ENCODE results near the gene ZNF469. TPM values are rescaled to one million over a fixed set of nuclear protein-coding genes. Genes with fewer than 3 reads are reported as not detected.

The ZNF469 gene
- total RNA-seq, 1 donor from 2014 or later: 0.31 TPM

DNA sequence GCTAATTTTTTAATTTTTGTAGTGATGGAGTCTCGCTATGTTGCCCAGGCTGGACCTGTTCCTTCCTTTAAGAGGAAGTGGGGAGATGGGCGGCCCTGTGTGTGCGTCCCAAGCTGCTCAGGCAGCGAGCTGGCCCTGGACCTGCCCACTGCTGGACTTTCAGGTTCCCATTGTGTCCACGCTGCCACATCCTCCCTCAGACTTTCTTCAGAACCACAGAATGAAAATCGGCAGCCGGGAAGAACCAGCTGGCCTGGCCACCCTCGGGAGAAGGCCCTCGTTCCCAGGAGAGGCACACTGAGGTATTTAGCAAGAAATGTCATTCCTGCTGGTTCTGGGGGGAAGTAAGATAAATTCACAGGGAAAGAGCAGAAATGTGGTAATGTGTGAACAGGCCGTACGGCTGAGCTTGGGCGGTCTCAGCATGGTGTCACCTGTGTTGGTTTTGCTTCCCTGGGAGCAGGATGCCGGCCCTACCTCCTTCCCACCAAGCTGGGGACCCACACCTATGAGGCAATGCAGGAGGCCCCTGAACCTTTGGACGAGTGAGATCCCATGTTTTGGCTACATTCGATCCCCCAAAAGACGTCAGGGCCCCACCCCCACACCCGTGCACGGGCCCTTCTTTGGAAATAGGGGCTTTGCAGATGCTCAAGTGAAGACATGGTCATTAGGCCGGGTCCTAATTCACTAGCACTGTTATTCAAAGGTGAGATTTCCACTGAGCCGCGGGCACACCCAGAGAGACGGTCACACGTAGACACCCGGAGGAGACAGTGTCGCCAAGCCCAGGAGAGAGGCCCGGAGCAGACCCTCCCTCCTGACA is 35.9 kb upstream of the ZNF469 start:
- DNase-seq: no peak

DNA sequence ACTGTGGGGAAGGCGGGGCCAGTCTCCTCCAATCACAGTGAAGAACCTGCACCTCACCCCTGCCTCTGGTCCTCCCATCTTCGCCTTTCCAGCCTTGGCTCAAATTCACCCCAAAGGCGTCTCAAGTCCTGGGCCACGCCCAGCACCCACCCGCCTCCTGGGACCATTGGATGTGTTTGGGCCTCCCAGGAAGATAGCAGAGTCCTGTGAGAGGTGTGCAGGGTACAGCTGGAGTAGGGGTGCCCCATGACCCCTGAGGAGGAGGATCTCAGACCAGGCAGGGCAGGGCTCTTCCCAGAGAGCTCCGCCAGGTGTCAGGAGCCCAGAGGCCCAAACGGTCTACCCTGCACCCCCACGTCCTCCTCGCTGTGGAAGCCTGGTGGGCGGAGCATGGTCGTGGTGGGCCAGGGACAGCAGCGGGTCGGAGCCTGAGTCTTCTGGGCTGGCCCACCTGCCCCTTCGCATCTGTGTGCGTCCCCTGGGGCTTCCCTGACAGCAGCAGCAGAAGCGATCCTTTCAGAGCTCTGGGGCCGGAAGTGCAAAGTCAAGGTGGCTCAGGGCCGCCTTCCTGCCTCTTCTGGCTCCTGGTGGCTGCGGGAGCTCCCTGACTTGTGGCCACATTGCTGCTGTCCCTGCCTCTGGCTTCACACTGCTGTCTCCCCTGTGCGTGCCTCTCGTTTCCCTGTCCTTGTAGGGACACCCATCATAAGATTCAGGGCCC is 34.9 kb upstream of the ZNF469 start:
- no peak for DNase-seq

DNA sequence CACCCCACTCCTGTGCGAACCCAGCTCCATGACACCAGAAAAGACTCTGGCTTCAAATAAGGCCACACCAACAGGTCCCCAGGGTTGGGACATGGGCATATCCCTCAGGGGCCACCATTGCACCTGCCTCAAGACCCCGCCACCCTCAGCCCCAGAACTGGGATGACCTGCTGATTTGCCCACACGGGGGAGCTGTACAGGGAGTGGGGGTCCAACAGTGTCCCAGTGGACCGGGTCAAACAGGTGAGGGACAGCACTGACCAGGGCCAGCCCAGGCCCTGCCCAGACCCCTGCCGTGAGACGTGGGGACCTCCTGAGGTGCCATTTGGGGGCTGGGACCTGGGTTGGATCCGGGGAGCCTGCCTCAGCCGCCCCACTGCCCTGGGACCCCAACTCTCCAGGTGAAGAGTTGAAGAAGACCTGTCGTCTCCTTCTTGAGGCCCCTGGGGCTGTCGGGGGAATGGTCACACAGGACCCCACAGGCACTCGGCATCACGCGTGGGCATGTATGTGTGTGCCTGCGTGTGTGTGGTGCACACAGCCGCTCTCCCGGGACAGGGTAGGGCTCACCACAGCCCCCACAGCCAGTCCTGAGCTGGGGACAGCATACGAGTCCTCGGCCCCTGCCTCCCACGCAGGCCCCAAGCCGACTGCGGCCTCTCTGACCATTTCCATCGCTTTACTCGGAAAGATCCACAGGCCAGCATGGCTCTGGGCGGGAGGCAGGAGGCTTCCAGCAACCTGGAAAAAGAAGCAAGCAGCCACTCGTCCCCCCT is 34.2 kb upstream of the ZNF469 start:
- no peak for DNase-seq

DNA sequence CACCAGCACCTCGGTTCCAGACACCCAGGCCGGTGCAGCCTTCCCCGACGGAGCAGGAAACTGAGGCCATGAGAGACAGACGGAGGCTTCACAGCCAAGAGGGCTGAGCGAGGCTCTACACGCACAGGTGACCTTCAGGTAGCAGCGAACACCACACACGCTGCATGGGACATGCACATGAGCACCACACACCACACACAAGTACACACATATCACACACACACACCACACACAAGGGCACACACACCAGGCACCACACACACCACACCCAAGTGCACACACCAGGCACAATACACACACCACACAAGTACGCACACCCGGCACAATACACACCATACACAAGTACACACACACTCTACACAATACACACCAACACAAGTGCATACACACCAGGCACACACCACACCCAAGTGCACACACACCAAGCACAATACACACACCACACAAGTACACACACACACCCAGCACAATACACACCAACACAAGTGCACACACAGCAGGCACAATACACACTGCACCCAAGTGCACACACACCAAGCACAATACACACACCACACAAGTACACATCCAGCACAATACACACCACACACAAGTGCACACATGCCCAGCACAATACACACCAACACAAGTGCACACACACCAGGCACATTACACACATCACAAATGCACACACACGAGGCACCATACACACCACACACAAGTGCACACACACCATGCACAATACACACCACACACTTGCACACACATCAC is 33.4 kb upstream of the ZNF469 start:
- DNase-seq: no peak

DNA sequence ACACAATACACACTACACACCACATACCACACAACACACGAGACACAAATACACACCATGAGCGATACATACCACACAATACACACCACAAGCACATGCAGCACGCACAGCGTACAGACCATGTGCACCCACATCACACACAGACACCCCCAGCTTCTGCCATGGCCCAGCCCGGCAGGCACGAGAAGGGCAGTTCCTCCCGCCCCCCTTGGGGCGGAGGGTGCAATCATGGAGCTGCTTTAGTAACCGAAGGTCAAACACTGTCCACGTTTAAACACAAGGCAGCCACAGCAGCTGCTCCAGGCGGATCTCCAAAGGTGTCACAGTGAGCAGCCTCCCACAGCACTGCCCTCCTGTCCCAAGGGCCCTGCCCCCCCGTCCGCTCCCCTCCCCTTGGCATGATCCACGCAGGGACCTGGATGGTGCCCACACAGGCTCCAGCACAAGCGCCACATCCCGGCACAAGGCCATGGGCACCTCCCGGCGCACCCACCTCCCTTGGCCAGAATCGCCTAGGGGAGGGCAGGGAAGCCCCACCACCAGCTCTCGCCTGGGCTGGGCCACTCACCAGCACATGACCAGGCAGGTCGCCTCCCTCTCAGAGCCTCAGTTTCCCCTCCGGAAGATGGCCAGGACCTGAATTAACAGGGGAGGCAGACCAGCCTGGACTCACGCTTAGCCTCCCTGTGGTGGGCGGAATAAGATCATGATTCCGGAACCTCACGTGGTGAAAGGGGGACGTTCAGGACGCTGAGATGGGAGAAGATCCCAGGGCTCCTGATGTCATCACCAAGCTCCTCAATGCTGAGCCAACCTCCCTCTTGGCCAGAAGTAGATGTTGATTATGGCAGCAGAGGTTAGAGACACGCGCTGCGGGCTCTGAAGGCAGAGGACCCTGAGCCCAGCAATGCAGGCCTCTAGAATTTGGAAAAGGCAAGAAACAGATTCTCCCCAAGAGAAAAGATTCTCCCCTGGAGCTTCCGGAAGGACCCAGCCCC is 32.6 kb upstream of the ZNF469 start:
- DNase-seq: no peak

DNA sequence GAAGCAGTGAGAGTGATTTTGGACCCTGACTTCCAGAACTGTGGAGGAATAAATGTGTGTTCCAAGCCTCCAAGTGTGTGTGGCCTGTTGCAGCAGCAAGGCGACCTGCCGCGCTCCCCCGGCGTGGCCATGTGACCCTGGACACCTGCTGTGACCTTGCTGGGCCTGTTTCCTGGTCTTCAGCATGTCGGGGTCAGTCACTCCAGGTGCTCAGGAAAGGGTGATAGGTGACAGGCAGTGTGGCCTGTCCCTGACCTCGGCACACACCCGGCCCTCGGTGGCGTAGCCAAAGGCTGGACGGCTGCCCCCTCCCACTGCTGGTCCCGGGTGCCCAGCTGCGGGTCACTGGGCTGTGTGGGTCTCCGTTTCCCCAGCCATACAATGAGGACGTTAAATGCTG is 31.8 kb upstream of the ZNF469 start:
- no peak for DNase-seq

DNA sequence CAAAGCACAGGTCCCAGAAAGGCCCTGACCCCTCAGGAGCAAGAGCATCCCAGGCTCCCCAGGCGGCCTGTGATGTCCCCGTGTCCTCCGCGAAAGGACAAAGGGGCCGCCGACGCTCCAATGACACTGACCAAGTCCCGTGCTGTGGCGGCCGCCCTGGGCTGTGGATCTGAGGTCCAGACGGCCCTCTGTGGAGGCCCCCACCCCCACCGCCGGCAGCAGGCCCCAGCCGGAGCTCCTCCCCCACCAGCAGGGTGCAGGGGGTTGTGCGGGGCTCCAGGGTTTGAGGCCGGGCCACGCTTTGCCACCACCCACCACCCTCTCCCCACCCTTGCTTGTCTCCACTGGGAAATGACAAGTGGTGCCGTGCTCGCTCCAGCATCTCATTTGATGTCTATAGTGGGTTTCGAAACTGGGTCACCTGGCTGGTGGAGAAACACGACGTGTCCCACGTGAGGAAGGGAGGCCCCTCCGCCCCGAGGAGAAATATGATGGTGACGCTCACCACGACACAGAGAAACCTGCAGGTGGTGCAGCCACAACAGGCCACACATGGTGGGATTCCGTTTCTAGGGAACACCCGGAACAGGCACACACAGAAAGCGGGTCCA is 31.2 kb upstream of the ZNF469 start:
- DNase-seq: no peak

DNA sequence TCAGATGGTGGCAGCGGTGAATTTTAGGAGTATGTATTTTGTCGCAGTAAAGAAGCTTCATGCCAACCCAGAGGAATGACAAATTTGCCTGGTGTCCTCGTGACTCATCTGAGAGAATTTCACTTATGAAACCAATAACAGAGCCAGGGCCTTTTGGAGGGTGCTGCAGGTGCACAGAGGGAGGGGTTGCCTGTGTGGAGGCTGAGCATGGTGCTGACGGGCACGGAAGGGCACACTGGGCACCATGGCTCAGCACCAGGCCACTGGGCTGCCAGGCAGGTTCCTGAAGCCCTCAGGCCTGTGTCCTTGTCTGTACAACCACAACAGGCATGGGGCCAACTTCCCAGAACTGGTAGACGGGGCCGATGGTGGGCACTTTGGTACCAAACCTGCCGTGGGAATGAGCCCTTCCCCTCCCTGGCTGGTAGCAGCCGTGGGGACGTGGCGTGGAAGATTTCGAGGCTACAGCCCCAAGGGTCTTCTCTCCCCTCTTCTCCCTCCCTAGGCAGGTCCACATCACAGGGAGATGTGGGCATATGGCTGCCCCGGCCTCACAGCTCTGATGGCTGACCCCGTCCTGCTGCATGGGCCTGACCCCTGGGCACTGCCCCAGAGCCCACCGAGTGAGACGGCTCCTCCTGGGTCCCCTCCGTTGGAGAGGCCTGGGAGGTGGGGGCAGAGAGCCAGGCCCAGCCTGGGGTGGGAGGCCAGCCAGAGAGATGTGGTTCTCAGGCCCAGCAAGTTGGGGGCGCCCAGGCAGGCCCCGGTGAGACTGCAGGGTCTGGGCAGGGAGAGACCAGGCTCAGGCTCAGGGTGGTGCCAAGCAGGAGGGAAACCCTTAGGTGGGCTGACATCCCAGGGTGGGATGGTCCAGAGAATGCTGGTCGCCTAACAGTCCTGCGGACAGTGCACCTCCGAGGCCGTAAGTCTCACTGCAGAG is 30.2 kb upstream of the ZNF469 start:
- no peak for DNase-seq

DNA sequence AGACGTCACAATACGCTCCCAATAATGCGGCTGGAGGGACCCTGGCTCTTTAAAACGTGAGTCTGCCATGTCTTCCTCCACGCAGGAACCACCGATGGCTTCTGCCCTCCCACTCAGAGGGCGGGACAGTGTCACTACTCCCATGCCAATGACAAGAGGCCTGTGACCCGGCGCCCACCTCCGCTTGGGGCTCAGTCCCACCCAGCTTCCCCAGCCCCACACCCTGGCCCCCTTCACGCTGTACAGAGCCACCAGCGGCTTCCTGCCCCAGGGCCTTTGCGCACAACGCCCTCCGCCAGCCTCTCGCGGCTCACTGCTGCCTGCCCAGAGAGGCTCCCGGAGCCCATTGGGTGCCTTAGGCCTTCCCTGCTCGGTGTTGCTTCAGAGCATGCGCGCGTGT is 29.5 kb upstream of the ZNF469 start:
- no peak for DNase-seq

DNA sequence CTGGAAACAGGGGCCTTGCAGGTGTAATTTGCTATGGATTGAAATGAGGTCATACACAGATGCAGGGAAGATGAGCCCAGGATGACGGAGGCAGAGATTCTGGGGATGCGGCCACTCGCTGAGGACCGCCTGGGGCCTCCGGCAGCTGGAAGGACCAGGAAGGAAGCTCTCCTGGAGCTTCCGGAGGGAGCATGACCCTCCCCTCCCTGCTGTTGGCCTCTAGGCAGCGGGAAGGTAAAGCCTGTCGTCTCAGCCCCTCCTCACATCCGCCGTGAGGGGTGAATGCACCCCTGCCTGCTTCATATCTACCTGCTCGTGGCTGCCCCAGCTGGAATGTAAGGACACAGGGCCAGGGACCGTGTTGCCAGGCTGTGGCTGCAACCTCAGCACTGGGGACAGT is 29.1 kb upstream of the ZNF469 start:
- no peak for DNase-seq

DNA sequence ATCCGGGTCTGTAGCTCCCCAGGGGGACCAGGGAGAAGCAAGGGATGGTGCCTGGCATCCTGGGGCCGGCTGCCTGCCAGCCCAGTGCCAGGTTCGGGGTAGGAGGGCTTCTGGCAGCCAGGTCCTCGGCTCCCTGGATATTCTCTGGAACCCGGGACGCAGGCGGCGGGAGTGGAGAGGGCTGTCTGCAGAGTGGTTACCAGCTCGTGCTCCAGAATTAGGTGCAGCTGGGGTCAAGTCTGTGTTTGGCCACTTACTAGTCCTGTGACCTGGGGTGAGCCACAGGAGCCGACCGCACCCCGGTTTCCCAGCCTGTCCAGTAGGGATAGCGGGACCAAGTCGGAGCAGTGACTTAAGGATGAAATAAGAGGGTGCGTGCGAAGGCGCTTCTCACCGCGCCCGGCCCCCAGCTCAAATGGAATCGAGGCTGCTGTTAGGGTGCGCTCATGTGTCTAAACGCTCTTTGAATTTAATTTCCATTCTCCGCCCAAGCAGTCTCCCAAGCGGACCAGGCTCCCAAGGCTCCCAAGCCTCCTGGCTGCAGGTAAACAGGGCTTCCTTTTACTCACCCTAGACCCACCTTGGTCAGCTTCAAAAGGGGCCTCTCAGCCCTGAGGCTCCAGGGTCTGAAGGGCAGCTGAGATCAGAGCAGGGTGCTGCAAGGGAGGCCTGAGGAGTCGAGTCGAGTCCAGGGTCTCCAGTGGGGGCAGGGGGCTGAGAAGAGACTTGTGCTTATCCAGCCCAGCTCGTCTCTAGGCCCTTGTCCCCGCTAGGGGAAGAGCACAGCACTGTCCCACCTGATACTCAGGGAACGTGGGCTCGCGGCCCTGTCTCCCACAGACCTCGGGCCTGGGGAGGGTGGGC is 28.3 kb upstream of the ZNF469 start:
- no peak for DNase-seq

DNA sequence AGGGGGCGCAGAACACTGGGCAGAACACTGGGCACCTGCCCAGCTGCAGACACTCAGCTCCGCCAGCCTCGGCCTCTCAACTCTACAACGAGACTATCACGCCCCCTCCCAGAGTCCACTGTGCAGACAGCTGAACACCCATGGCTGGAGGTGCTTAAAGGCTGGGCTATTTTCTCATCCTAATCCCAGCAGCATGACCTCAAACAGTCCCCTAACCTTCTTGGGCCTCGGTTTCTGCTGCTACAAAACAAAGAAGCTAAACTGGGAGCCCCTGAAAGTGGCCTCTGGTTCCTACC is 27.7 kb upstream of the ZNF469 start:
- DNase-seq: no peak

DNA sequence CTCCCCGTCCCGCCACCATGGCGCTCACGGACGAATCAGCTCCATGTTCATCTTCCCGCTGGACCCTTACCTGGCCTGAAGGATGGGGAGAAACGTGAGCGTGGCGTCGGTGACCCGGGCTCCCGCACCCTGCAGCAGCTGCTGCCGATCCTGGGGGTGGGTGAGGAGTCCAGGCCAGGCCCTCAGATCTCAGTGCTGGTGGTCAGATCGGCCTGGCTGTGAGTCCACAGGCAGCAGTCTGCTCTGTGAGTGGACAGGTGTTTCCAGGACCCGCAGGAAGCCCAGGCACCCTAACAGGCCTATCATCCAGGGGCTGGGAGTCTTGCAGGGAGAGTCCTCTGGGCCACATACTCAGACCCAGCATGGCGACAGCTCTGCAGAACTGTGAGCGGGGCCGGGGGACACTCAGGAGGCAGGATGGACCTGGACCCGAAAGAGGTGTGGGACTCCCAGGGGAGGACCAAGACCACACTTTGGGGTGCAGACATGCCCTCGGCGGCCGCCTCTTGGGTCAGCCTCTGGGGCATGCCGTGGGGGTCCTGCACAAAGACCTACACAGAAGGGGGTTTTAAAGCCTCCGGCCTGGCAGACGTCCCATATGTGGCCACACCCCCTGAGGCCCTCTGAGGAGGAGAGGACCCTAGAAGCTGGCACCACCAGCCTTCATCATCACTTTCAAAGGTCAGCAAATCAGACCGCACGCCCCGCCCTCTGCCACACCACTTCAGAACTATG is 27.2 kb upstream of the ZNF469 start:
- DNase-seq: no peak

DNA sequence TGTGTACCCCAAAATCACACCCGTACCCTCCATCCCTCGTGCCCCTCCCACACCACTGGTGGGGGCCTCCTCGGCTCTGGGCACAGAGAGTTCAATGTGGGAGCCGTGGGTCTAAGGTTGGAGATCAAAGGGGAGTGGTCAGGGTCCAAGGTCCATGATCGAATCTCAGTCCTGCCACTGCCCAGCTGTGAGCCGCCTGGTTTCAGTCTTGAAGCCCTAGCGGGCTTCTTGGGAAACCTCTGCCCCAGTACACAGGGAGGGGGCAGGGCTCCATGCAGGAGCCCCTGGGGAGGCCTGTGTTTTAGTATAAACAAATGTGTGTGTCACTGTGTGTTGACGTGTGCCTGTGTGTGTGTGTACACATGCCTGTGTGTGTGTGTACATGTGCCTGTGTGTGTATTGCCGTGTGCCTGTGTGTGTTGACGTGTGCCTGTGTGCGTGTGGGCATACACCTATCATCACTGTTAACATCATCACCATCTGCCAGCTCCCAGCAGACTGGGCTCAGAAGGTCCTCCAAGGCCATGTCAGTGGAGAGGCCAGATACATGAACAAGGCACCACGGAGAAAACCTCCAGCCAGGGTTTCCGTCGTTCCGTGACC is 26.5 kb upstream of the ZNF469 start:
- DNase-seq: no peak

DNA sequence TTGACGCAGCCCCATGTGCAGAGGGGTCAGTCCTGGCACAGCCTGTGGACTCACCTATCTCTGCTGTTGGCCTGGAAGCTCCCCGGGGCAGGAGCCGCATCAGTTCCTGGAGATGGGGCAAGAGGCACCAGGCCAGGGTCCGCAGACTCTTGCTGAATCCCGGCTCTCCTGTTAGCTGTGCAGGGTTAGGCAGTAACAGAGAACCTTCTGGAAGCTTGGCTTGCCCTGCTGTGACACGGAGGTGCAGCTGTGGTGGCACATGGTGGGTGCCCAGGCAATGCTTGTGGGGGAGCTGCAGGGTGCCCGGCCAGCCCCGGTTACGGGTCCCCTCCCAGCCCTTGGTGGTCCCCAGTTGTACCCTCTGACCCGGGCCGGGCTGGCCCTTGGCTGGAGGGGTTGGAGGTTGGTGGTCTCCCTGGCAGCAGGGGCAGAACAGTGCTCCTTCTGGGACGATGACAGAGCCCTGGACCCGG is 26.0 kb upstream of the ZNF469 start:
- DNase-seq: no peak

DNA sequence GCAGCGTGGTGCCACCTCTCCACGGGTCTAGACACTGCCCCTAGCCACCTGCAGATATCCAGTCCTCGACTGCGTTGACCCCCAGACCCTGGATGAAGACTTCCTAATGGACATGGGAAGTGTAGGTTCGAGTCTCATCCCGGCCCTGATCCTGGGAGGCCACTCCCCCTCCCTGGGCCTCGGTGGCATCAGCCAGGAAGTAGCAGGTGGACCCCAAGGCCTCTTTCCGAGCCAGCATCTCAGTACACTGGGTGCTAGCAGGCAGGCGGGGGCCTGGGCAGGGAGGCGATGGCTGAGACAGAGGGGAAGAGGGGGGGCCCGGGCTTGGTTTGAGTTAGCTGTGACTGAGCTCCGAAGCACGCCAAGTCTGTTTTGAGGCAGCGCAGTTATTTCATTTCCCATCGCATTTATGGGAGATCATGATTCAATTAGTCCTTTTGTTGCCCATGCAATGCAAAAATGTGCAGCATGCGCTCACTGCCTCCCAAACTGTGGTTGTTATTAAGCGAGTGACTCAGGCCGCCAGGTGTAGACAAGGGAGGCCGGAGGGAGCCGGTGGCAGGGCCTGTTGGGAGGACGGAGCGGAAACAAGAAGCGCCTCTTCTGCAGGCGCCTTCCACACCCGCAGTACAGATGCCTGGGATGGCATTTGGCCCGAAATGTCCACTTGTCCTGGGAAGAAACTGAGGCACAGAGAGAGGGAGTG is 25.3 kb upstream of the ZNF469 start:
- DNase-seq: no peak

DNA sequence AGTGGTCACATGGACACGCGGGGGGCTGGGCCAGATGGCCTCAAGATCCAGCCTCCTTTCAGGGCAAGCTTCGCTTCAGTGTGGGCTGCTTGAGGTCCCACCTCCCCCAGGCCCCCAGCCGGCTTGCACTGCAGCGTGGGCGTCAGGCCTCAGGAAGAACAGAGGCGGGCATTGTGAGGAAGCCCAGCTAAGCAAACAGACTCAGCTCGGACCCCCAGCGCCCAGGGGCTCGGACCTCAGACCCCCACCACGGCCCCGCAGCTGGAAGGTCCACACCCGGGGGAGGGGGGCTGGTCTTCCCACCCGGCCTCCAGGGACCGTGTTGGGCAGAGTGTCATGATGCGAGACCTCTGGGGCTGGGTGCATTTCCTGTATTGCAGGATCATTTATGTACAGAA is 24.7 kb upstream of the ZNF469 start:
- DNase-seq: no peak

Measured in occipital lobe (tissue), 2 donors.